ENCODE measurements around the gene MFSD12.
A peak's percentile ranks its signal among the peaks of the same experiment; 100 is the strongest.

Gene MFSD12

GRCh38 chr19:3556423-3556977 is 886 bp downstream of the MFSD12 start:
- DNase-seq (ENCODE audit: insufficient read length, low spot score): no peak
- no peak for TF ChIP-seq POLR2A (IDR thresholded peaks at IDR 0.05; ENCODE audit: low read depth, low read length)
- no peak for FAIRE-seq

GRCh38 chr19:3555653-3556422 is 1.5 kb downstream of the MFSD12 start:
- no peak for FAIRE-seq

GRCh38 chr19:3554254-3555083 is 2.9 kb downstream of the MFSD12 start:
- no peak for TF ChIP-seq POLR2A (IDR thresholded peaks at IDR 0.05; ENCODE audit: low read depth, low read length)
- no peak for FAIRE-seq
- no peak for DNase-seq (ENCODE audit: insufficient read length, low spot score)

More at GRCh38 chr19:3555653-3556422, 1.5 kb downstream of the MFSD12 start:
- no peak for DNase-seq (ENCODE audit: insufficient read length, low spot score)
- TF ChIP-seq POLR2A (IDR thresholded peaks at IDR 0.05; ENCODE audit: low read depth, low read length): no peak

GRCh38 chr19:3551792-3552095 is 5.6 kb downstream of the MFSD12 start:
- DNase-seq (ENCODE audit: insufficient read length, low spot score) (no peak), FAIRE-seq (no peak)
- no peak for TF ChIP-seq POLR2A (IDR thresholded peaks at IDR 0.05; ENCODE audit: low read depth, low read length)

- DNase-seq (ENCODE audit: insufficient read length, low spot score) (no peak), FAIRE-seq (no peak)
- TF ChIP-seq POLR2A (IDR thresholded peaks at IDR 0.05; ENCODE audit: low read depth, low read length): no peak
Observed at GRCh38 chr19:3550947-3551791, 6.2 kb downstream of the MFSD12 start.

GRCh38 chr19:3549816-3550215 is 7.6 kb downstream of the MFSD12 start:
- no peak for TF ChIP-seq POLR2A (IDR thresholded peaks at IDR 0.05; ENCODE audit: low read depth, low read length)
- no peak for FAIRE-seq
- no peak for DNase-seq (ENCODE audit: insufficient read length, low spot score)

- DNase-seq (ENCODE audit: insufficient read length, low spot score) (no peak), FAIRE-seq (no peak)
- TF ChIP-seq POLR2A (IDR thresholded peaks at IDR 0.05; ENCODE audit: low read depth, low read length): no peak
Observed at GRCh38 chr19:3548606-3549005, 8.8 kb downstream of the MFSD12 start.

- TF ChIP-seq POLR2A (IDR thresholded peaks at IDR 0.05; ENCODE audit: low read depth, low read length): no peak
- DNase-seq (ENCODE audit: insufficient read length, low spot score) (no peak), FAIRE-seq (no peak)
Observed at GRCh38 chr19:3547767-3548282, 9.6 kb downstream of the MFSD12 start.

- DNase-seq (ENCODE audit: insufficient read length, low spot score): no peak
- FAIRE-seq: no peak
- TF ChIP-seq POLR2A (IDR thresholded peaks at IDR 0.05; ENCODE audit: low read depth, low read length): no peak
Observed at GRCh38 chr19:3547301-3547731, 10.1 kb downstream of the MFSD12 start.

GRCh38 chr19:3546119-3546518 is 11.3 kb downstream of the MFSD12 start:
- no peak for FAIRE-seq
- DNase-seq (ENCODE audit: insufficient read length, low spot score): no peak
- TF ChIP-seq POLR2A (IDR thresholded peaks at IDR 0.05; ENCODE audit: low read depth, low read length): no peak

GRCh38 chr19:3545669-3546034 is 11.7 kb downstream of the MFSD12 start:
- DNase-seq (ENCODE audit: insufficient read length, low spot score) (no peak), FAIRE-seq (no peak)
- no peak for TF ChIP-seq POLR2A (IDR thresholded peaks at IDR 0.05; ENCODE audit: low read depth, low read length)

GRCh38 chr19:3544742-3545668 is 12.4 kb downstream of the MFSD12 start:
- DNase-seq (ENCODE audit: insufficient read length, low spot score) (peak; percentile 83), FAIRE-seq (no peak)
- TF ChIP-seq POLR2A (IDR thresholded peaks at IDR 0.05; ENCODE audit: low read depth, low read length): no peak

GRCh38 chr19:3544058-3544376 is 13.4 kb downstream of the MFSD12 start:
- no peak for FAIRE-seq
- TF ChIP-seq POLR2A (IDR thresholded peaks at IDR 0.05; ENCODE audit: low read depth, low read length): no peak
- DNase-seq (ENCODE audit: insufficient read length, low spot score): no peak
